ENCODE measurements around the gene NDUFB10. TPM values are rescaled to one million over a fixed set of nuclear protein-coding genes. Genes with fewer than 3 reads are reported as not detected.

NDUFB10 gene
- total RNA-seq, 1 donor from 2014 or later = 76.6 TPM

DNA sequence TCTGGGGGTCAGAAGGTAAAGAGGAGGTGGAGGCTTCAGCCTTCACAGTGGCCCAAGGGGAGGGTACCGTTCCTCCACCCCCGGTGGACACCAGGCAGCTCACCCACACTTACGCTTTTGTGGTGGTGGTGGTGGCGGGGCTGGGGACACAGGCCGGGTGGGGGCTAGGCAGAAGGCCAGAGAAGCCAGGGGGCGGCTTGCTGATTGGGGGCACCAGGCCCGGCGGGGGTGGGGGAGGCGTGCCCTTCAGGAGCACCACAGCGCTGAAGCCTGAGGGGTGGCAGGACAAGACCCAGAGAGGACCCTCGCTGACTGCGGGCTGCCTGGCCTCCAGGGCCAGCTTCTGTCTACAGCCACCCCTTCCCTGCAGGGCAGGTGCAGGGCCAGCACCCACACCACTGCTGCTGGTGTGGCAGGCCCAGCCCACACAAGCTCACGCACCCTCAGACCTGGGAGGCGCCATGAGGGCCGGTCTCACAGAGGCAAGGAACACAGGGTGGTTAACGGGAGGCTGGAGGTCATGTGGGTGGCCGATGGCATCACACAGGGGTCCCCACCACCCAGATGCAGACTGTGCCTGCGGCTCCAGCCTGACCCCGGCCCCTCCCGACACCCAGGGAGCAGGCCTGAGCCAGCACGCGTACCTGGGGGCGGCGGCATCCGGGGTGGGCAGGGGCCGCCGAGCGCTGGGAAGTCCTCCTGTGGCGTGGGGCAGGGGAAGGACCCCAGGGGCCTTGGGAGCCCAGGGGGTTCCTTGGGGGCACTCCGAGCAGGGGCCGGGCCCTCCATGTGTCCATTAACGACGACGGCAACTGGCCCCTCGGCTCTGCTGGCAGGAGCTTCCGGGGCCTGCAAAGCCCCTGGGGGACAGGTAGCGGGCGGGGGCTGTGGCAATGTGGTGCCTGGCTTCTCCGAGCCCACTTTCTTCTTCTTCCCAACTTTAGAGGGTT lies 39.8 kb downstream of the NDUFB10 start:
- DNase-seq (ENCODE audit: low spot score in 2 of 2) (no peak), FAIRE-seq (no peak)

DNA sequence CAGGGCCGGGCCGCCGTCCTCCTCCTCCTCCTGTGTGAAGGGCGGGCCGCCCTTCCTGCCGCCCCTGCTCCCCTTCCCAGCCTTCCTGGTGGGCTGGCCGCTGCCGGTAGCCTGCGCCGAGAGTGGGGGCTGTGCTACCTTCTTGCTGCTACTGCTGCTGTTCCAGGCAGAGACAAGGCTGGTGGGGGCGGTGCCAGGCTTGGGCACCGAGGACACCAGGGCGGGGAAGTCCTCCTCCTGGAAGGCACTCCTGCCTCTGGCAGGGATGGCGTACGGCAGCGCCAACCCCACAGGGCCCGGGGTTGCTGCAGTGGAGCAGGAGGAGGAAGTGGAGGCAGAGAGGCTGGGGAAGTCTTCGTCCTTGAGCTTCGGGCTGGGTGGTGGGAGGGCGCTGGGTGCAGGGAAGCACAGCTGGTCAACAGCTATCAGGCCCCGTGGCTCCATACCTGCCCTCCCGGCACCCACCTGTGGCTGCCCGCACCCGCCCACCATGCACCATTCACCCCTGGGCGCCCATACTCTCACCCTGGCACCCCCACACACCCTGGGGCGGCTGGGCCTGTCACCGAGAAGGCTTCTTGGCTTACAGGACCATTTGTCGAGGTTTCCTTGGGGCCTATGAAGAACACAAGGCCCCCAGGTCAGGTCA lies 40.7 kb downstream of the NDUFB10 start:
- DNase-seq (ENCODE audit: low spot score in 2 of 2) (no peak), FAIRE-seq (no peak)

DNA sequence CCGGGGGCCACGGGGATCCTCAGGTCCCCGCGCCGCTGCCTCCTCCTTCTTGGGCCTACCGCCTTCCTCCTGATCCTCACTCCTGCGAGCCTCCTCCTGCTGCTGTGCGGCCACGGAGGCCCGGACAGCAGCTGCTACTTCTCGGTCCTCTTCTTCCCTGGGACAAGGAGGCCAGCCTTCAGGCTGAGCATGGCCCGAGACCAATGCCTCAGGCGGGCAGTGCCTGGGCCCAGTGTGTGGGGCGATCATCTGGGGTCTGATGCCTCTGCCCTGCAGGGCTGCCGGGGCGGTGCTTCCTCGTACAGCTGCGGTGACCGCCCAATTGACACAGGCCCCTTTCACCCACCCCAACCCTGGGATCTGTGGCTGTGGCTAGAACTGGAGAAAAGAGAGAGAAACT lies 41.7 kb downstream of the NDUFB10 start:
- FAIRE-seq = no peak
- no peak for DNase-seq (ENCODE audit: low spot score in 2 of 2)

DNA sequence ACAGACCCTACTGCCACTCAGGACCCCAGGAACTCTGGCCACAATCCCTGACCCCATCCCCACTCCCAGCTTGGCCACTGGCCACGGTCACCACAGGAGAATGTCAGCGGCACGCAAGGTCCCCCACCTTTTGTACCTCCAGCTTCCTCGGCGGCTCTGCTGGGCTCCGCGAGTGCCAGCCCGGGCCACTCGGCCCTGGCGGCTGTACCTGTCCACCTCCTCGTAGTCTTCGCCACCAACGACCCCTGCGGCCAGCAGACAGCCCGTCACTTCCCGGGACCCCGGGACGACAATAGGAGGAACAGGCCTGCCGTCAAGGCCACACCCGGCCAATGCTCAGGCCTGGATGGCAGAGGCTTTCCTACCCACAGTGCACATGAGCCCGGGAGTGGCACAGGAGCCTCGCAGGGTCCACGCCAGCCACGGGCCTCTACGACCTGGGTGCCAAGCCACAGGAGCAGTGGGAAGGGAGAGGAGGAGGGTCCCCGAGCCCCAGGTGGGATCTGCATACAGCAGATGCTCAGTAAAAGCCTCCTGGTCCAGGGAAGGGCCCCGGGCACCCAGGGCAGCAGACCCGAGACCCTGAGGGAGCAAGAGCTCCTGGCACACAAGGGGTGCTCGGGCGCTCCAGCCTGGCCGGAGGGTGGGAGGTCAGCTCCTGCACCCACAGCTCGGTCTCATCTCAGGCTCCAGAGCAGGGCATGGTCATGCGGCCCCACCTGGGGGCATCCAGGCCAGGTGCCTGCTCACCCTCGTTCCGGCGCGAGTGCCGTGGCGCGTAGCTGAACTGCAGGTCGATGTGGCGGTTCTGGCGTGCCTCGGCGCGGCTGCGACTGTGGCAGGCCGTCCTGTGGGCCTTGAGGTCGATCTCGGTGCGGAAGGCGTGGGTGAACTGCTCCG lies 42.4 kb downstream of the NDUFB10 start:
- FAIRE-seq (no peak), DNase-seq (ENCODE audit: low spot score in 2 of 2) (no peak)

DNA sequence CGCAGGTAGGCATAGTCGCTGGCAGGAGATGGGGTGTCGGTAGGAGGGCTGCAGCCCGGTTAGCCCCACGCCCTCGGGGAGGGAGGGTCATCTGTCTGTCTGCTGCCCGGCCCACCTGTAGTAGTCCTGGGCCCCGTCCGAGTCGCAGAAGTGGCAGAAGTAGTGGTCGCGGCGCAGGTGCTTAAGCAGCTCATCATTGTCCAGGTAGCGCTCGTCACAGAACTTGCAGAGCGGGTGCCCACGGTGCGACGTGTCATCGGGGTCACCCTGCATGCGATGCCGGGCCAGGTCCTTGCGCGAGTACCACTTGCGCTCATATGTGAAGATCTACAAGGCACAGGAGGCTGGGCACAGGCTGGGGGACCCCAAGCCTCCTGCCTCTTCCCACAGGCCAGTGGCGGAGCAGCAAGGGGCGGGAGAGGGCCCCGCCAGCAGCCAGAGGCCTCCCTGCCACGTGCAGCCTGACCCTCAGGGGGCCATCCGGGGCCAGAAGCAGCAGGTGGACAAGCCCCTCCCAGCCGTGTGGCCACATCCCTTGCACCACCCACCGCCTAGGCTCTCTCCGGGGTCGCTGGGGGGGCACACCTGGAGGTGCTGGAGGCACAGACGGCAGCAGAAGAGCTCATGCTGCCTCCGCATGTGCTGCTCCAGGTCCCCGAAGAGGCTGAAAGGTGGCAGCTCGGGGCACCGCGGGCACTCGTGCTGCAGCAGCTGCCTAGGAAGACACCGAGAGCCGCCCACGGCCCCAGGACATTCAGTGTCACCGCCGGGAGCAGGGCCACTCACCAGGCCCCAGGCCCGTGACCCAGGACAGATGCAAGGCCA lies 43.3 kb downstream of the NDUFB10 start:
- DNase-seq (ENCODE audit: low spot score in 2 of 2) (no peak), FAIRE-seq (no peak)

DNA sequence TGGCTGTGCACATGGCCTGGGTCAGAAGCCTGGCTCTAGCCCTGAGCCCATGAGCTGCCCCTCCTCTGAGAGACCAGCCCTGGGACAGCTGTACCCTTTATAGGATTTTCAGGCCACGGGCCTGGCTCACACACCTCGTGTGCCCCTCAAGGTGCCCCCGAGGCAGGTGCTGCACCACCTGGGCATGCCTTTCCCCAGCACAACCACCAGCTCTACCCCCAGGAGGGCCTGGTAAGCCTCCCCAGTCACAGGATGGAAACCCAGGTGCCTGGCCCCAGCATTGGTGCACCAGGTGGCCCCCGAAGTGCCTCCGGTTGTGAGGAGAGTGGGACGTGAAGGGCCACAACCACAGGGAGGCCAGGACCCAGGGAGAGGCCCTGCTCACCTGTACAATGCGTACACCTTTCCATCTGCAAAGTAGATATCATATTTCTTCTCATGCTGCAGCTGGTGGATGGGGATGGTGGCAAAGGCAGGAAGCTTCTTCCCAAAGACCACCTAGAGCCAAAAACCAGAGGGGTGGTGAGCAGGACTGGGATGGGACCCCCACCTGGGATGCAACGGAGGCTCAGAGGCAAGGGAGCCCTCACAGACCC lies 44.0 kb downstream of the NDUFB10 start:
- no peak for DNase-seq (ENCODE audit: low spot score in 2 of 2)
- no peak for FAIRE-seq

DNA sequence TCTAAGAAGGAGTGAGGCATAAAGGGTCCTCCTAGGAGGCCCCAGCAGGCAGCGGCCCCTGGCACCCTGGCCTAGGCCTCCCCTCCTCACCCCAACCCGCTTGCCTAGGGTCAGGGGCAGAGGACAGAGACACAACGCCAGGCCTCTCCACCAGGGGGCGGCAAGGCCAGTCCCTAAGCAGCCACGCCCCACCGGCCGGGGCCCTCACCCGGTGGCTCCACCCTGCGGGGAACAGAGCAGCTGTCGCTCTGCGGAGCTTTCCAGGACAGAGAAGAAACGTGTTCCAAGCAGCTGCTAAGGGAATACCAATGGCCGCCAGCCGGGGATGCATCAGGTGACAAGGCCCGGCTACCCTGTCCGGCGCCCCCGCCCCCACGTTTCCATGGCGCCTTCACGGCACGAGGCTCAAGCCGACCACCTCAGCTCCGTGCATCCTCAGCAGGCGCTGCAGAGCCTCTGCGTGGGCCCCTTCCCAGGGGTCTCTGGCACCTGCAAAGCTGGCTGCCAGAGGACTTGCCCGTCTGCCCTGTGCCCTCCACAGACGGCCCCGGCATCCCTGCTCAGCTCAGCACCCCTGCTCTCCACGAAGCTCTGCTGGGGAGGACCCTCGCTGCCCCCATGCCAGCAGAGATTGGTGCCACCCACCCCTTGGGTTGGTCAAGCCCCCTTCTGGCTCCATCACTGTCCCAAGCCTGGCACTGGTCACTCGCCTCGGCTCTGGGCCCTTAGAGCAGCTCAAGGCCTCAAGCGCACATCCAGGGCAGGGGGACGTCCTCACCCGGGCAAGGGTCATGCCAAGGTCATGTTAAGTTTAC lies 44.7 kb downstream of the NDUFB10 start:
- DNase-seq (ENCODE audit: low spot score in 2 of 2) (peak; percentile 80 to 90), FAIRE-seq (no peak)

DNA sequence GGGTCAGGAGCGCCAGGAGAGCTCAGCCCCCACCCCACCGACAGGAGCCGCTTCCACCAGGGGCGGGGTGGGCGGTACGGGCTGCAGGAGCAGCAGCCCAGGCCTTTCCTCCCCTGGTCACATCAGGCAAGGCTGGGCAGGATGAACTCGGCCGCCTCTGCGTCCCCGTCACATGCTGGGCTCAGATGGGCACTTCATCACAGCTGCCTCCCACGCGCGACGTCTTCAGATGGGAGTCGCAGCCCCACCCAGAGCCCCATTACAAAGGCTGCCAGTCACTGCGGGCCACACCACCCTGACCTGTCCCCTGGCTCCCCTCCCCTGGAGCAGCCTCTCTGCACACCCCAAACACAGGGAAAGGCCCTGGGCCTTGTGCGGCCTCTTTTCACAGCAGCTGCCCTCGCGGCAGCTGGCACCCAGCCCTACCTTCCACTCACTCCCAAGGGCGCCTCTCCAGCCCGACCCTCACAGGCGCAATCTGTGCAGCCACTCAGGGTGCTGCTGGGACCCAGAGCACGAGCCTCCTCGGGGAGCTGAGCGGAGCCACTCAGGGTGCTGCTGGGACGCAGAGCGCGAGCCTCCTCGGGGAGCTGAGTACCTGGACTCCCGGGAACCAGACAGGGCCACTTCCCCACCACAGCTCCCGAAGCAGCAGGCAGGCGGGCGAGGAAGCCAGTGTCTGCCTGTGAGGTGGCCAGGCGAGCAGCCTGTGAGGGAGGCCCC lies 45.6 kb downstream of the NDUFB10 start:
- FAIRE-seq (no peak), DNase-seq (ENCODE audit: low spot score in 2 of 2) (no peak)

DNA sequence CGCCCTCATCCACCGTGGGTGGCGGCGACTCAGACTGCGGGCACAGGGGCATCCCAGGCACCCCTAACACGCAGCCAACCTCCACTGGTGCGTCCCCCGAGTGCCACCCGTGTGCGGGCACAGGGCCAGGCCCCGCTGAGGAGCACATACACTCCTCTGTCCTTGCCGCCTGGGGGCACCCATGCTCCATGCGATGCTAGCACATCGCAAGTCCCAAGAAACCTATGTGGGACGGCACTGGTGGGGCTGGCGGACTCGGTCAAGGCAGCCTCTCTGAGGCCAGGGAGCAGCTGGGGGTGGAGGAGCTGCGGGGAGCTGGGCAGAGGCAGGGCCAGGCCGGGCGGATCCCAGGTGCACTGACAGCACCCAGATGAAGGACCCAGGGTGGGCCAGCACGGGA lies 46.3 kb downstream of the NDUFB10 start:
- no peak for FAIRE-seq
- DNase-seq (ENCODE audit: low spot score in 2 of 2) = no peak

DNA sequence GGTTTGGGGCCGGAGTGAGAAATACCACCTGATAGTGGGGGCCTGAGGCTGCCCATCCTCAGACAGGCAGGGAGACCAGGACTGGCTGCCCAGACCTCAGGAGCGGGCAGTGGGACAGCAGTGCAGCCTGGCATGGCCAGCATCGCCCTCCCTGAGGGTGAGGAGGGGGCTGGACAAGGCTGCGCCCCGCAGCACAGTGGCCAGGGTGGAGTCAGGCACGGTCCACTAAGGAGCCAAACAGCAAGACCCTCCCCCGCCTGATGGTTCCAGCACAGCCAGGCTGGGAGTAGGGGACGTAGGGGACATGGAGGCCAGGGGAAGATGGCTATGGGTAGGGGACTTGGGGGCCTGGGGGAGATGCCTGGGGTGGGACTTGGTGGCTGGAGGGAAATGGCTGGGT lies 47.0 kb downstream of the NDUFB10 start:
- no peak for DNase-seq (ENCODE audit: low spot score in 2 of 2)

DNA sequence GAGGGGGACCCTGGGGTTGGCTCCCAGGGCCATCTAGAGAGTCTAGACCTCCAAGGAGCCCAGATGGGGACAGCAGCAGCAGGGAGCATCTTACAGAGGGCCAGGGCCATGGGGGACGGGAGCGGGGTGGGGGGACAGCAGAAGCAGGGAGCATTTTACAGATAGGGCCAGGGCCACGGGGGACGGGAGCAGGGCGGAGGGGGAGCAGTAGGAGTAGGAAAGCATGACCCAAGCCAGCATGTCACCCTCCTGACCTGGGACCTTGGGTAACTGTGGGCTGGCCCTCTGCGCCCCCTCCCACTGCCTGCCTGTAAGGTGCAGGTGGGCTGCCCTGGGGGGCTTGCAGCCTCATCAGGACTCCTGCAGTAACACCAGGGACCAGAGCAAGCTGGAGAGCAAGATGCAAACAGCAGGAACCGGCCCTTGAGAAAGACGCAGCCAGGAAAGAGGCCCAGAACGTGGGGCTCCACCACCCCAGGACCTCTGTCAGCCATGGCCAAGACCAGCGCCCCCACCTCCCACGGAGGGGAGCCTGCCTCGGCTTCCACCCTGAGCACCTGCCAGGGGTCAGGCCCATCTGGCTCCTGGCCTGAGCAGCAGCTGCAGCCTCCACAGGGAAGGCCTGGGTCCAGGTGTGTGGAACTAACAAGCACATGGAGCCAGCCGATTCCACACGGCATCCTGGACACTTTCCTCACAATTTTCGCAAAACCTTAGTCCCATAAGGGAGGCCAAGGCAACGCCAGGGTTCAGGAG lies 47.9 kb downstream of the NDUFB10 start:
- DNase-seq (ENCODE audit: low spot score in 2 of 2) = no peak
- no peak for FAIRE-seq

More for the DNA sequence above, 47.0 kb downstream of the NDUFB10 start:
- no peak for FAIRE-seq

DNA sequence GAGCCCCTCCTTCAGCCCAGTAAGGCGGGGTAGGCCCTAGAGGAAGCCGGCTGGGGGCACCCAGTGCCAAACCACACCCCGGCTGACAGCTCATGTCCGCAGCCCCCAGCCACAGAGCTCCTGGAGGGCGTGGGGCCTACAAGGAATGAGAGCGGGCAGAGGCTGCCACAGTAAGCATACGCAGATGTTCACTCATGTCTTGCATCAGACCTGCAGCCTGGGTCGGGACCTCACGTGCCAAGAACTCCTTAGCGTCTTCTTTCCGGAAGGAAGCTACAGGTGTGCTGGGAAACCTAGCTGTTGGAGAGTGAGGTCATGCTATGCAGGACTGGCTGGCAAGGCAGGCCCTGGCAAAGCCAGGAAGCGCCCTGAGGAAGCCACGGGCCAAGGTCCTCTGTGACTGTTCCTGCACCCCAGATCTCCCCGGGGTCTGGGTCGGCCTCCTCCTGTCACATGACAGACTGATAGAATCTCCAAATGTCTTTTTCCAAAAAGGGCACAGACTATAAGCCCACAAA lies 48.7 kb downstream of the NDUFB10 start:
- no peak for FAIRE-seq
- DNase-seq (ENCODE audit: low spot score in 2 of 2) = no peak

DNA sequence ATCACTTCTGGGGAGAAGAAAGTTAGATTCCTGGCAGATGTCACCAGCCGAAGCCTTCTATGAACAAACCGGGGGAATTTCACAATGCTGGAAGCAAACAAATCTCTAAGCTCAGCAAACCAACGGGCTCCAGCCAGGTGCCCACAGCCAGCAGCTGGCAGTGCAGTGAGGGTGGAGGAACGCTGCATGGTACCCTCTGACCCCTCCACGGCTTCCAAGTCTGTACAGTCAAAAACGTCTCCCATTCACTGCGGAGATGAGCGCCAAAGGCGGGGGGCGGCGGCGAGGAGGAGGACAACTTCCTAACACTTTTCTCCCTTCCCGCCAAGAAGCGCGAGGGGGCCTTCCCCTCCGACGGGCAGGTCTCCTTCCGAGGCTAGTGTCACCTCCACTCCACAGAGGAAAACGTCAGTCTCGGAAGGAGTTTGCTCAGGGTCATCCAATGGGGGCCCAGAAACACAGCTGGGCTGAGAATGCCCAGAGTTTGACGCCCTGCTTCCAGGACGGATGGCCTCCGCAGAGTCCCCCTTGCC lies 49.4 kb downstream of the NDUFB10 start:
- FAIRE-seq = no peak
- no peak for DNase-seq (ENCODE audit: low spot score in 2 of 2)

DNA sequence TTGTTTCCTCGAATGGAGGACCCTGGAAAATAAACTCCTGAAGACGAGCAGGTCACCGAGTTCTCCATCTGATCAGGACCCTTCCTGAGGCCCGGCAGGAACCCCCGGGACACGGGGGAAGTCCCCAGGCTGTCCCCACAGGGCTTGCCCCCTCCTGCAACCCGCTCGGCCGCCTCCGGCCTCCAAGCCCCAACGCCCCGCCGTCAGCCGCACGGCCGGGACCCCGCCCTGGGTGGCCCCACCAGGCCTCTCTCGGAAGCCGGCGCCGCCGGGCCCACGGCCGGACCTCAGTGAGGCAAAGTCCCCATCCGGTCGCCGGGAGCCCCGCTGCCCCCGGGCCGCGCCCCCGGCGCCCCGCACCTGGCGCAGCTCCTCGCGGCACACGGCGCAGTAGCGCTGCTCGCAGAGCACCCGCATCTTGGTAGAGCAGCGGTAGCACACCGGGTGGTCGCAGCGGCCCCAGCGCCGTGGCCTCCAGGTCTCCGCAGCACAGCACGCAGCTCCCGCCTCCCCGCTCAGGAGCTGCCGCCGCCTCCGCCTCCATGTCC lies 49.9 kb downstream of the NDUFB10 start:
- DNase-seq (ENCODE audit: low spot score in 2 of 2) (no peak), FAIRE-seq (no peak)

DNA sequence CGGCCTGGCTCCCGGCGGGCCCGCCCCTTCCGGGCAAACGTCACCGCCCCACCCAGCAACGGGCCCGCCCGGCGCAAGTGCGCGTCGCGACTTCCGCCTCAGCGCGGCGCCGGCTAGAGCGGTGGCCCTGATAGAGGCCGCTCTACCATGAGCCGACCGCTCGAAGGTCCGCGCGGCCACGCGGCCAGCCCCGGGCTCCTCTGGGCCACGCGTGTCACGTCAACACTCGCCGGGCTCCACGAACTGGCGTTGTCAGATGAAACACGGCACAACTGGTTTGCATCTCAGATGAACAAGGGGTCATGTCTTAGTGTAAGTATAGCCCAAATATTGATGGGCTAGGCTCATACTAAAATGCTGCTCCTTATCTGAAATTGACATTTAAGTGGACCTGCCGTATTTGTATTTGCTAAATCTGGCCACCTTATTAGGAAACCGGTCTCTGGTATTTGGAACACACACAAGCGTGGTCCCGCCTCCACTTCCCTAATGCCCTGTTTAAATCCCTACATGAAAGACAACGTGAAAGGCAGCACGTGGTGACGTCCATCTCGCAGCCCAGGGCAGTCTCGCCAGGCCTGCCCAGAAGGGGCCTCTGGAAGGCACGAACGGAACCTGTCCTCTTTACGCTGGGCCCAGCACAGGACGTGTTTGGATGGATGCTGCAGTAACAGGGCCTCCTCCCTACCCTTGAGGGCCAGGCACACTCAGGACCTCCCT lies 50.6 kb downstream of the NDUFB10 start, which contains the start of gene ZNF598:
ZNF598 (minus strand) TSS at position 31 of the 720 bp plus-strand sequence.
- peak; percentile 99 to 100 for DNase-seq (ENCODE audit: low spot score in 2 of 2)
- FAIRE-seq = no peak

Measured in frontal cortex (tissue), 4 donors.